ENCODE data around the gene CDKN2A.

CDKN2A gene

GRCh38 chr9:21997480-21997879, 3.3 kb upstream of the CDKN2A start:
- no peak overlapping the region for H3K4me3 ChIP-seq (ENCODE audit: low read depth, low read length)
- TF ChIP-seq CTCF (IDR thresholded peaks at IDR 0.05; ENCODE audit: low read depth, low read length): no peak
- in situ Hi-C loops (cut with HindIII; ENCODE audit: low sequenced_read_pairs): no loop called here
- no peak for DNase-seq (ENCODE audit: low read depth, low spot score)

- no peak for TF ChIP-seq CTCF (IDR thresholded peaks at IDR 0.05; ENCODE audit: low read depth, low read length)
- in situ Hi-C loops (cut with HindIII; ENCODE audit: low sequenced_read_pairs): no loop called here
- H3K4me3 ChIP-seq (ENCODE audit: low read depth, low read length): peak overlapping the region; percentile 1
- no peak for DNase-seq (ENCODE audit: low read depth, low spot score)
Observed at GRCh38 chr9:21996858-21997257, 2.7 kb upstream of the CDKN2A start.

GRCh38 chr9:21996438-21996837, 2.2 kb upstream of the CDKN2A start:
- no peak for DNase-seq (ENCODE audit: low read depth, low spot score)
- in situ Hi-C loops (cut with HindIII; ENCODE audit: low sequenced_read_pairs): no loop called here
- TF ChIP-seq CTCF (IDR thresholded peaks at IDR 0.05; ENCODE audit: low read depth, low read length): no peak
- peak overlapping the region; percentile 81 for H3K4me3 ChIP-seq (ENCODE audit: low read depth, low read length)

- peak; percentile 35 for TF ChIP-seq CTCF (IDR thresholded peaks at IDR 0.05; ENCODE audit: low read depth, low read length)
- DNase-seq (ENCODE audit: low read depth, low spot score): peak; percentile 68
- H3K4me3 ChIP-seq (ENCODE audit: low read depth, low read length): peak overlapping the region; percentile 81
- in situ Hi-C loops (cut with HindIII; ENCODE audit: low sequenced_read_pairs): no loop called here
Observed at GRCh38 chr9:21995666-21996398, 1.6 kb upstream of the CDKN2A start.

GRCh38 chr9:21995006-21995665, 944 bp upstream of the CDKN2A start:
- in situ Hi-C loops (cut with HindIII; ENCODE audit: low sequenced_read_pairs): no loop called here
- TF ChIP-seq CTCF (IDR thresholded peaks at IDR 0.05; ENCODE audit: low read depth, low read length): no peak
- peak overlapping the region; percentile 81 for H3K4me3 ChIP-seq (ENCODE audit: low read depth, low read length)
- DNase-seq (ENCODE audit: low read depth, low spot score): peak; percentile 81

- in situ Hi-C loops (cut with HindIII; ENCODE audit: low sequenced_read_pairs): no loop called here
- peak within 1 kb of the TSS; percentile 81 for H3K4me3 ChIP-seq (ENCODE audit: low read depth, low read length)
- peak; percentile 83 for DNase-seq (ENCODE audit: low read depth, low spot score)
- TF ChIP-seq CTCF (IDR thresholded peaks at IDR 0.05; ENCODE audit: low read depth, low read length): peak; percentile 8
Observed at GRCh38 chr9:21994556-21995005, 389 bp upstream of the CDKN2A start, which contains the start of gene CDKN2B-AS1. Gene CDKN2B-AS1, plus strand, starts transcription at chr9:21994791.
